Ovary (tissue), 9 donors: ENCODE results near the gene CSMD2. TPM values are rescaled to one million over a fixed set of nuclear protein-coding genes. Genes with fewer than 3 reads are reported as not detected.

Experiments used
- DNase-seq, 5 donors: peaks; one replicate each; pipeline ENCODE4 v3.0.0-alpha.2; 2019 to 2020
- H3K27ac ChIP-seq, 2 donors: fragments of 200-600 bp; one replicate each; pipeline versions ENCODE4 v1.5.1 to v1.8.0; 2019 to 2022
- H3K27me3 ChIP-seq: fragments of 200-600 bp; one replicate; pipeline ENCODE4 v1.8.0; 2022
- H3K36me3 ChIP-seq: fragments of 200-600 bp; sonication (generic); one replicate; pipeline ENCODE4 v1.5.1; 2019
- H3K4me1 ChIP-seq: one replicate; pipeline ENCODE4 v1.8.1; 2013; ENCODE audit warnings: mild to moderate bottlenecking, moderate library complexity; ENCODE audit not compliant: insufficient read depth
- H3K4me3 ChIP-seq: fragments of 200-600 bp; sonication (generic); one replicate; pipeline ENCODE4 v1.5.1; 2017
- H3K9me3 ChIP-seq, 2 donors: fragments of 200-600 bp in 1 of 2; sonication (generic) in 1 of 2; one replicate each; pipeline versions ENCODE4 v1.5.1 to v1.8.1; 2013 to 2019; ENCODE audit warnings: mild to moderate bottlenecking in 1 of 2, moderate library complexity in 1 of 2
- CTCF ChIP-seq, 3 donors: fragments of 450-650 bp in 2 of 3; fragments of 200-600 bp in 1 of 3; IDR thresholded peaks; one replicate each; pipeline versions ENCODE4 v1.5.1 to v1.8.0; 2016 to 2022; ENCODE audit warnings: antibody characterized with exemption in 3 of 3, mild to moderate bottlenecking in 1 of 3
- EP300 ChIP-seq: sonication (generic); formaldehyde crosslinking; IDR thresholded peaks from one replicate; pipeline ENCODE4 v1.6.1; 2017; ENCODE audit warnings: antibody characterized with exemption
- POLR2A ChIP-seq: fragments of 450-650 bp; IDR thresholded peaks from one replicate; pipeline ENCODE4 v1.6.1; 2017; ENCODE audit warnings: antibody characterized with exemption, mild to moderate bottlenecking, moderate library complexity
- WGBS, 3 donors: extraction: QIAGEN DNeasy Blood & Tissue Kit in 1 of 3; methylation state at CpG; one replicate each; pipeline versions ENCODE4 v1.1.5 to v1.1.7; 2013 to 2017; 5-methylcytosine and 5-hydroxymethylcytosine counted together
- intact Hi-C, 4 donors: fragments of 100-400 bp; cut with DNase I; formaldehyde crosslinking; loops; one replicate each; pipeline versions ENCODE4 v1.11.0 to v1.15.1; 2022 to 2023
- polyA plus RNA-seq, 2 donors: library from polyadenylated mRNA; stranded (reverse); fragments of 200-250 nt in 1 of 2; fragments of 350-450 nt in 1 of 2; fragmentation: Illumina TruSeq in 1 of 2; extraction: RNeasy Lipid Tissue Mini Kit (QIAGEN cat#74804) in 1 of 2; gene quantifications; one replicate each; pipeline ENCODE4 v1.2.3, GENCODE V29; 2013 to 2014
- total RNA-seq, 7 donors: library from RNA; depleted of rRNA in 2 of 7; stranded (reverse); fragments of >200 nt in 2 of 7; fragmentation: NEBNext Ultra II Directional in 3 of 7; extraction: Animal tissue kit (Norgen Biotek cat#: 25700) in 3 of 7; gene quantifications; one replicate each; pipeline versions ENCODE4 v1.1.0 to v1.2.4, GENCODE V29; 2016 to 2023
- donor health status: DM: no; HTN: no; CAD: no; lungs with moderate emphysema.
- donor health status: DM: no; HTN: no; CAD: no.
- donor health status: Bipolar disorder and iron deficiency.
- donor health status: DM: yes; HTN: yes; CAD: no.
- donor health status: DM: no; HTN: no; CAD: no.
- donor health status: DM: yes; HTN: yes; CAD: no.

The CSMD2 gene
- total and polyA plus RNA-seq, 9 donors, result 0.04 to 1.6 (median 0.18) TPM; not detected in 3

DNA sequence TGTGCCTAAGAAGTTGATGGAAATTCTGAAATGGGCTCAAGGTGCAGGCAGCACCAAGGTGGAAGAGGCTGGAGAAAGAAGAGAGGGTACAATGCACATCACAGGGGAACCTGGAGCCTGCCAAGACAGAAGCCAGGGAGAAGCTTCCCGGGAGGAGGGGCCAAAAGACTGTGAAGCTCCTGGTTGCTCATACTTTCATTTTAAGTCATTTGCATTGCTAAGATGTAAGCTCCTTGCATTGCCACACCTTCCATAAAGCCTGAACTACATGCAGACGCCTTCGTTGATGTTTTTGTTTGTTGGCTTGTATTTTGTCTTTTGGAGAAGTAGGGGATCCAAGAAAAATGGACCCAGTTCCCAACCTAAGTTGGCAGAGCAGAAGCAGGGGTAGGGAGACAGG is 232.2 kb downstream of the CSMD2 start:
- DNase-seq, result no peak
- Histone ChIP-seq H3K9me3 (no peaks in the 10 kb centered on the region), H3K36me3 (no peaks in the 10 kb centered on the region), H3K27ac (no peak overlapping the region), H3K27me3 (no peaks in the 10 kb centered on the region), H3K4me1 (no peaks in the 10 kb centered on the region), H3K4me3 (no peak overlapping the region)
- 73 to 86% (median 86%) methylated on average over 3 of the region's 3 CpGs for WGBS, 3 donors
- TF ChIP-seq CTCF (IDR thresholded peaks at IDR 0.05) (no peak), EP300 (no peak), POLR2A (no peak)
- intact Hi-C loops, result loop anchor here in 1 of 4 donors (10.0 kb wide), 1 partner anchor 132 kb away; no protein-coding TSS in a partner anchor

- intact Hi-C loops, result loop anchor here in 1 of 4 donors (10.0 kb wide), 1 partner anchor 134 kb away; no protein-coding TSS in a partner anchor
- WGBS, 3 donors, result 70 to 81% (median 71%) methylated on average over 4 of the region's 4 CpGs
- TF ChIP-seq EP300 (no peak), CTCF (IDR thresholded peaks at IDR 0.05) (no peak), POLR2A (no peak)
- Histone ChIP-seq H3K27me3 (no peaks in the 10 kb centered on the region), H3K27ac (no peak overlapping the region), H3K4me1 (no peaks in the 10 kb centered on the region), H3K4me3 (no peak overlapping the region), H3K9me3 (no peaks in the 10 kb centered on the region), H3K36me3 (no peaks in the 10 kb centered on the region)
- DNase-seq, result no peak
These were observed 233.9 kb downstream of the CSMD2 start for GRCh38 chr1:33931111-33931475.

- Histone ChIP-seq H3K4me3 (no peak overlapping the region), H3K4me1 (no peaks in the 10 kb centered on the region), H3K36me3 (no peaks in the 10 kb centered on the region), H3K9me3 (no peaks in the 10 kb centered on the region), H3K27me3 (no peaks in the 10 kb centered on the region), H3K27ac (no peak overlapping the region)
- WGBS, 3 donors, result 27 to 56% (median 46%) methylated on average over 11 of the region's 11 CpGs
- TF ChIP-seq CTCF (IDR thresholded peaks at IDR 0.05) (no peak), EP300 (no peak), POLR2A (no peak)
- intact Hi-C loops, result loop anchor here in 1 of 4 donors (10.0 kb wide), 1 partner anchor 134 kb away; no protein-coding TSS in a partner anchor
- DNase-seq, result no peak
These were observed 234.5 kb downstream of the CSMD2 start for GRCh38 chr1:33930346-33931110.

DNA sequence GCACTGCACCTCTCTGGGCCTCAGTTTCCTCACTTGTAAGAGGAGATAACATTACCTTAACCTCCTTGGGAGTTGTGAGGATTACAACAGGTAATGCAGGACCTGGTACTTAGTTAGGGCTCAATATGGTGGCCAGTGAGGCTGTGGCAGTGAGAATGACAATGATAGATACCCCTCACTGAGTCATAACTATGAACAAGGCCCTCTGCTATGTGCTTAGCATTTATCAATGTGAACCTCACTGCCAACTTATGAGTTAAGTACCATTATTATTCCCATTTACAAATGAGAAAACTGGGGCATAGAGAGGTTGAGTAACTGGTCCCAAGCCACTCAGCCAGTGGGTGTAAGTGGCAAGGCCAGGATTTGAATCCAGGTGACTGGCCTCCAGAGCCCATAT is 236.8 kb downstream of the CSMD2 start:
- no peak for DNase-seq
- intact Hi-C loops, result no loop called here
- H3K36me3 ChIP-seq, result no peaks in the 10 kb centered on the region
- no peaks in the 10 kb centered on the region for H3K4me1 ChIP-seq
- TF ChIP-seq POLR2A, result no peak
- no peak for TF ChIP-seq EP300
- TF ChIP-seq CTCF (IDR thresholded peaks at IDR 0.05), result no peak
- H3K27me3 ChIP-seq, result no peaks in the 10 kb centered on the region
- no peak overlapping the region for H3K27ac ChIP-seq
- H3K4me3 ChIP-seq, result no peak overlapping the region
- H3K9me3 ChIP-seq, result no peaks in the 10 kb centered on the region
